Endothelial cell (in vitro differentiated cells): ENCODE data around the gene REL. TPM values are rescaled to one million over a fixed set of nuclear protein-coding genes. Genes with fewer than 3 reads are reported as not detected.

Experiments used
- DNase-seq: peaks from one replicate; pipeline ENCODE4 v3.0.0; 2021; ENCODE audit warnings: low spot score
- H3K27ac Mint-ChIP-seq: one replicate; pipeline ENCODE4 v1.8.0; 2021; ENCODE audit warnings: mixed read lengths, inconsistent platforms; ENCODE audit not compliant: unreplicated experiment
- H3K27me3 Mint-ChIP-seq: one replicate; pipeline ENCODE4 v1.8.0; 2021; ENCODE audit warnings: mild to moderate bottlenecking, moderate library complexity, mixed read lengths, inconsistent platforms; ENCODE audit not compliant: unreplicated experiment
- H3K36me3 Mint-ChIP-seq: one replicate; pipeline ENCODE4 v1.8.0; 2021; ENCODE audit warnings: mild to moderate bottlenecking, low read depth, mixed read lengths, inconsistent platforms; ENCODE audit not compliant: unreplicated experiment
- H3K4me1 Mint-ChIP-seq: one replicate; pipeline ENCODE4 v1.8.0; 2021; ENCODE audit warnings: mild to moderate bottlenecking, mixed read lengths, inconsistent platforms; ENCODE audit not compliant: unreplicated experiment
- H3K4me3 Mint-ChIP-seq: one replicate; pipeline ENCODE4 v1.8.0; 2021; ENCODE audit warnings: mild to moderate bottlenecking, mixed read lengths, inconsistent platforms; ENCODE audit not compliant: unreplicated experiment
- H3K9me3 Mint-ChIP-seq: one replicate; pipeline ENCODE4 v1.8.0; 2021; ENCODE audit warnings: mixed read lengths, inconsistent platforms; ENCODE audit not compliant: unreplicated experiment
- CTCF ChIP-seq: fragments of 200-600 bp; sonication (generic); IDR thresholded peaks from one replicate; pipeline ENCODE4 v1.5.0; 2021; ENCODE audit warnings: antibody characterized with exemption; ENCODE audit not compliant: unreplicated experiment
- total RNA-seq: library from RNA; stranded (reverse); fragmentation: NEBNext Ultra II Directional; extraction: Animal tissue kit (Norgen Biotek cat#: 25700); gene quantifications from one replicate; pipeline ENCODE4 v1.2.1, GENCODE V29; 2021; ENCODE audit not compliant: unreplicated experiment

The REL gene
- total RNA-seq, 1 donor from 2014 or later: 16.4 TPM

GRCh38 chr2:60867007-60867406 lies 14.4 kb upstream of the REL start:
- Mint-ChIP-seq H3K4me3 (peak overlapping the region; percentile 2), H3K36me3 (peaks cover 2% of the 10 kb centered on the region), H3K27me3 (peaks cover 4% of the 10 kb centered on the region), H3K27ac (no peak overlapping the region), H3K4me1 (peaks cover 10% of the 10 kb centered on the region), H3K9me3 (no peaks in the 10 kb centered on the region)
- TF ChIP-seq CTCF: no peak
- no peak for DNase-seq

- TF ChIP-seq CTCF: no peak
- DNase-seq: no peak
- Mint-ChIP-seq H3K27me3 (peaks cover 4% of the 10 kb centered on the region), H3K9me3 (no peaks in the 10 kb centered on the region), H3K27ac (peak overlapping the region; percentile 67), H3K4me1 (peaks cover 10% of the 10 kb centered on the region), H3K36me3 (no peaks in the 10 kb centered on the region), H3K4me3 (no peak overlapping the region)
Observed at GRCh38 chr2:60867848-60868247, 13.5 kb upstream of the REL start.

GRCh38 chr2:60868589-60869273 lies 12.6 kb upstream of the REL start:
- Mint-ChIP-seq H3K27ac (no peak overlapping the region), H3K36me3 (no peaks in the 10 kb centered on the region), H3K4me3 (no peak overlapping the region), H3K27me3 (peaks cover 4% of the 10 kb centered on the region), H3K4me1 (peaks cover 10% of the 10 kb centered on the region), H3K9me3 (no peaks in the 10 kb centered on the region)
- TF ChIP-seq CTCF: no peak
- DNase-seq: no peak

- H3K27me3 Mint-ChIP-seq: peaks cover 1% of the 10 kb centered on the region
- H3K27ac Mint-ChIP-seq: no peak overlapping the region
- no peaks in the 10 kb centered on the region for H3K36me3 Mint-ChIP-seq
- DNase-seq: no peak
- H3K9me3 Mint-ChIP-seq: no peaks in the 10 kb centered on the region
- no peak overlapping the region for H3K4me3 Mint-ChIP-seq
- TF ChIP-seq CTCF: no peak
- peaks cover 4% of the 10 kb centered on the region for H3K4me1 Mint-ChIP-seq
Observed at GRCh38 chr2:60872510-60872928, 8.9 kb upstream of the REL start.

- Mint-ChIP-seq H3K27ac (no peak overlapping the region), H3K36me3 (no peaks in the 10 kb centered on the region), H3K27me3 (peaks cover 1% of the 10 kb centered on the region), H3K4me1 (no peaks in the 10 kb centered on the region), H3K4me3 (no peak overlapping the region), H3K9me3 (no peaks in the 10 kb centered on the region)
- TF ChIP-seq CTCF: no peak
- DNase-seq: no peak
Observed at GRCh38 chr2:60873381-60873780, 8.0 kb upstream of the REL start.
